ENCODE data around the gene LRRK1. TPM values are rescaled to one million over a fixed set of nuclear protein-coding genes. Genes with fewer than 3 reads are reported as not detected.

The LRRK1 gene
- total RNA-seq, 1 donor: 5.5 TPM

- H3K4me3 ChIP-seq (ENCODE audit: low read length): no peak overlapping the region
Observed at GRCh38 chr15:100949691-100950090, 30.5 kb downstream of the LRRK1 start.

GRCh38 chr15:100951965-100952364, 32.8 kb downstream of the LRRK1 start:
- Histone ChIP-seq H3K27me3 (ENCODE audit: insufficient read depth, low read length) (no peaks in the 10 kb centered on the region), H3K9me3 (ENCODE audit: low read depth, low read length) (no peaks in the 10 kb centered on the region), H3K4me3 (ENCODE audit: low read length) (no peak overlapping the region), H3K4me1 (ENCODE audit: insufficient read depth, low read length) (peaks cover 3% of the 10 kb centered on the region)

More at GRCh38 chr15:100949691-100950090, 30.5 kb downstream of the LRRK1 start:
- Histone ChIP-seq H3K27me3 (ENCODE audit: insufficient read depth, low read length) (no peaks in the 10 kb centered on the region), H3K4me1 (ENCODE audit: insufficient read depth, low read length) (peaks cover 3% of the 10 kb centered on the region), H3K9me3 (ENCODE audit: low read depth, low read length) (no peaks in the 10 kb centered on the region)

- Histone ChIP-seq H3K4me3 (ENCODE audit: low read length) (no peak overlapping the region), H3K4me1 (ENCODE audit: insufficient read depth, low read length) (peaks cover 3% of the 10 kb centered on the region), H3K9me3 (ENCODE audit: low read depth, low read length) (no peaks in the 10 kb centered on the region), H3K27me3 (ENCODE audit: insufficient read depth, low read length) (no peaks in the 10 kb centered on the region)
Observed at GRCh38 chr15:100952566-100952965, 33.4 kb downstream of the LRRK1 start.

GRCh38 chr15:100958326-100959065, 39.3 kb downstream of the LRRK1 start:
- Histone ChIP-seq H3K4me1 (ENCODE audit: insufficient read depth, low read length) (peaks cover 14% of the 10 kb centered on the region), H3K4me3 (ENCODE audit: low read length) (no peak overlapping the region), H3K9me3 (ENCODE audit: low read depth, low read length) (no peaks in the 10 kb centered on the region), H3K27me3 (ENCODE audit: insufficient read depth, low read length) (no peaks in the 10 kb centered on the region)

- peaks cover 14% of the 10 kb centered on the region for H3K4me1 ChIP-seq (ENCODE audit: insufficient read depth, low read length)
- H3K4me3 ChIP-seq (ENCODE audit: low read length): no peak overlapping the region
- H3K9me3 ChIP-seq (ENCODE audit: low read depth, low read length): no peaks in the 10 kb centered on the region
- H3K27me3 ChIP-seq (ENCODE audit: insufficient read depth, low read length): no peaks in the 10 kb centered on the region
Observed at GRCh38 chr15:100959066-100960050, 40.2 kb downstream of the LRRK1 start.

GRCh38 chr15:100966997-100967396, 47.8 kb downstream of the LRRK1 start:
- no peaks in the 10 kb centered on the region for H3K9me3 ChIP-seq (ENCODE audit: low read depth, low read length)
- H3K4me3 ChIP-seq (ENCODE audit: low read length): no peak overlapping the region
- no peaks in the 10 kb centered on the region for H3K27me3 ChIP-seq (ENCODE audit: insufficient read depth, low read length)
- no peaks in the 10 kb centered on the region for H3K4me1 ChIP-seq (ENCODE audit: insufficient read depth, low read length)

GRCh38 chr15:100968050-100968966, 49.2 kb downstream of the LRRK1 start:
- peaks cover 10% of the 10 kb centered on the region for H3K27me3 ChIP-seq (ENCODE audit: insufficient read depth, low read length)
- H3K4me1 ChIP-seq (ENCODE audit: insufficient read depth, low read length): peaks cover 4% of the 10 kb centered on the region
- H3K4me3 ChIP-seq (ENCODE audit: low read length): no peak overlapping the region
- H3K9me3 ChIP-seq (ENCODE audit: low read depth, low read length): no peaks in the 10 kb centered on the region

- Histone ChIP-seq H3K27me3 (ENCODE audit: insufficient read depth, low read length) (peaks cover 21% of the 10 kb centered on the region), H3K4me3 (ENCODE audit: low read length) (no peak overlapping the region), H3K4me1 (ENCODE audit: insufficient read depth, low read length) (peaks cover 10% of the 10 kb centered on the region), H3K9me3 (ENCODE audit: low read depth, low read length) (no peaks in the 10 kb centered on the region)
Observed at GRCh38 chr15:100972975-100973350, 53.8 kb downstream of the LRRK1 start.

GRCh38 chr15:100973351-100974111, 54.4 kb downstream of the LRRK1 start:
- Histone ChIP-seq H3K4me3 (ENCODE audit: low read length) (no peak overlapping the region), H3K4me1 (ENCODE audit: insufficient read depth, low read length) (peaks cover 10% of the 10 kb centered on the region), H3K9me3 (ENCODE audit: low read depth, low read length) (no peaks in the 10 kb centered on the region), H3K27me3 (ENCODE audit: insufficient read depth, low read length) (peaks cover 21% of the 10 kb centered on the region)

- no peak overlapping the region for H3K4me3 ChIP-seq (ENCODE audit: low read length)
- peaks cover 21% of the 10 kb centered on the region for H3K27me3 ChIP-seq (ENCODE audit: insufficient read depth, low read length)
- no peaks in the 10 kb centered on the region for H3K9me3 ChIP-seq (ENCODE audit: low read depth, low read length)
- H3K4me1 ChIP-seq (ENCODE audit: insufficient read depth, low read length): peaks cover 10% of the 10 kb centered on the region
Observed at GRCh38 chr15:100975043-100975442, 55.9 kb downstream of the LRRK1 start.

- no peaks in the 10 kb centered on the region for H3K27me3 ChIP-seq (ENCODE audit: insufficient read depth, low read length)
- H3K4me1 ChIP-seq (ENCODE audit: insufficient read depth, low read length): no peaks in the 10 kb centered on the region
- H3K9me3 ChIP-seq (ENCODE audit: low read depth, low read length): no peaks in the 10 kb centered on the region
- no peak overlapping the region for H3K4me3 ChIP-seq (ENCODE audit: low read length)
Observed at GRCh38 chr15:100980410-100981046, 61.4 kb downstream of the LRRK1 start.

- Histone ChIP-seq H3K27me3 (ENCODE audit: insufficient read depth, low read length) (no peaks in the 10 kb centered on the region), H3K4me3 (ENCODE audit: low read length) (no peak overlapping the region), H3K9me3 (ENCODE audit: low read depth, low read length) (no peaks in the 10 kb centered on the region), H3K4me1 (ENCODE audit: insufficient read depth, low read length) (no peaks in the 10 kb centered on the region)
Observed at GRCh38 chr15:100981086-100981485, 61.9 kb downstream of the LRRK1 start.

- H3K4me3 ChIP-seq (ENCODE audit: low read length): no peak overlapping the region
- no peaks in the 10 kb centered on the region for H3K27me3 ChIP-seq (ENCODE audit: insufficient read depth, low read length)
- no peaks in the 10 kb centered on the region for H3K4me1 ChIP-seq (ENCODE audit: insufficient read depth, low read length)
Observed at GRCh38 chr15:100983221-100983620, 64.1 kb downstream of the LRRK1 start.

GRCh38 chr15:100985401-100985800, 66.2 kb downstream of the LRRK1 start:
- Histone ChIP-seq H3K4me1 (ENCODE audit: insufficient read depth, low read length) (no peaks in the 10 kb centered on the region), H3K9me3 (ENCODE audit: low read depth, low read length) (no peaks in the 10 kb centered on the region), H3K27me3 (ENCODE audit: insufficient read depth, low read length) (no peaks in the 10 kb centered on the region), H3K4me3 (ENCODE audit: low read length) (no peak overlapping the region)

More at GRCh38 chr15:100983221-100983620, 64.1 kb downstream of the LRRK1 start:
- no peaks in the 10 kb centered on the region for H3K9me3 ChIP-seq (ENCODE audit: low read depth, low read length)
